Lung microvascular endothelial cell (primary cell): ENCODE measurements around the gene PHLPP2. TPM values are rescaled to one million over a fixed set of nuclear protein-coding genes. Genes with fewer than 3 reads are reported as not detected.
A peak's percentile ranks its signal among the peaks of the same experiment; 100 is the strongest.

Experiments
- DNase-seq, 2 donors: peaks; one replicate each; pipeline versions ENCODE4 v3.0.0 to v3.0.0-alpha.2; 2010; ENCODE audit warnings: low read depth in 2 of 2
- total RNA-seq: library from RNA; depleted of rRNA; stranded (reverse); fragments of >200 nt; gene quantifications from 2 replicates; pipeline ENCODE4 v1.2.1, GENCODE V29; 2014

Gene PHLPP2, protein sequence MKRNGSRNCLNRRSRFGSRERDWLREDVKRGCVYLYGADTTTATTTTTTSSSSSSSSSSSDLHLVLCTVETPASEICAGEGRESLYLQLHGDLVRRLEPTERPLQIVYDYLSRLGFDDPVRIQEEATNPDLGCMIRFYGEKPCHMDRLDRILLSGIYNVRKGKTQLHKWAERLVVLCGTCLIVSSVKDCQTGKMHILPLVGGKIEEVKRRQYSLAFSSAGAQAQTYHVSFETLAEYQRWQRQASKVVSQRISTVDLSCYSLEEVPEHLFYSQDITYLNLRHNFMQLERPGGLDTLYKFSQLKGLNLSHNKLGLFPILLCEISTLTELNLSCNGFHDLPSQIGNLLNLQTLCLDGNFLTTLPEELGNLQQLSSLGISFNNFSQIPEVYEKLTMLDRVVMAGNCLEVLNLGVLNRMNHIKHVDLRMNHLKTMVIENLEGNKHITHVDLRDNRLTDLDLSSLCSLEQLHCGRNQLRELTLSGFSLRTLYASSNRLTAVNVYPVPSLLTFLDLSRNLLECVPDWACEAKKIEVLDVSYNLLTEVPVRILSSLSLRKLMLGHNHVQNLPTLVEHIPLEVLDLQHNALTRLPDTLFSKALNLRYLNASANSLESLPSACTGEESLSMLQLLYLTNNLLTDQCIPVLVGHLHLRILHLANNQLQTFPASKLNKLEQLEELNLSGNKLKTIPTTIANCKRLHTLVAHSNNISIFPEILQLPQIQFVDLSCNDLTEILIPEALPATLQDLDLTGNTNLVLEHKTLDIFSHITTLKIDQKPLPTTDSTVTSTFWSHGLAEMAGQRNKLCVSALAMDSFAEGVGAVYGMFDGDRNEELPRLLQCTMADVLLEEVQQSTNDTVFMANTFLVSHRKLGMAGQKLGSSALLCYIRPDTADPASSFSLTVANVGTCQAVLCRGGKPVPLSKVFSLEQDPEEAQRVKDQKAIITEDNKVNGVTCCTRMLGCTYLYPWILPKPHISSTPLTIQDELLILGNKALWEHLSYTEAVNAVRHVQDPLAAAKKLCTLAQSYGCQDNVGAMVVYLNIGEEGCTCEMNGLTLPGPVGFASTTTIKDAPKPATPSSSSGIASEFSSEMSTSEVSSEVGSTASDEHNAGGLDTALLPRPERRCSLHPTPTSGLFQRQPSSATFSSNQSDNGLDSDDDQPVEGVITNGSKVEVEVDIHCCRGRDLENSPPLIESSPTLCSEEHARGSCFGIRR (N-terminal part only)
- total RNA-seq = 4.6 and 6.5 TPM in 2 replicates

DNA sequence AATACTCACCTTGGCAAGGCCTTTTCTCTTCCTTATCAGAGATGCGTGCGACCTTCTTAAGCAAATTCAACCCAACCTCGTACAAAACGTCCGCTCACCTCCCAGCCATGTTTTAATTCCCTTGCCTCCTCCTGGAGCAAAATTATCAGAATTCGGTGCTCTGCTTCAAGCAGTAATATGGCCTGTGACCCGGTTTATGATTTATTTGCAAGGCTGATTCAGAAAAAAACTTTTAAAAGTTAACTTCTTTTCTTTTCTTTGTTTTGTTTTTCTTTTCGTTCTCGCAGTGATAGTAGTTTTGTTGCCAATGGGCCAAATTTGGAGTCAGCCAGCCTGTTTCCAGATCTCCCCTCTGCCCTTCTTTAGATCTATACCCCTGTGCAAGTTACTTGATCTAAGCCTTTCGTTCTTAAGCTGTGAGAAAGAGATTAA is at the start of gene PHLPP2:
Gene PHLPP2, minus strand, starts transcription at position 382 of the 432 bp plus-strand sequence. CDS start 9,906 bp downstream, outside the sequence.
- peak in 1 of 2 donors; percentile 13 for DNase-seq

DNA sequence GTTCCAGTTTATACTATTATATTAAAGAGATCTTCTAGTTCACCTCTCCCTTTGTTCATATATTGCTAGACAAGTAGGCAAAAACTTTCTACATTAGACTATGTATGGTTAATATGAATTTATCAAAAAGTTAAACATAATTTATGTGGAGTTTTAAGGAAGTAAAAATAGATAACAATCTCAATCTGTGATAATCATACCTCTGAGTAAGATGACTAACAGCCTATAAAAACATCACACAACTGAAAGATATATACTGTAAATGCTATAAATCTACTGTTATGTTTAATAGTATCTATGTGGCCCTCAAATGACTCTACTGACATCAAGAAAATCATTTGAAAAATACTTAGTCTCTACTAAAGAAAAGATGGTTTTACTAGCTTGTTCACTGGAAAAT is 47.1 kb upstream of the PHLPP2 start:
- DNase-seq = no peak

- DNase-seq = no peak
Measured at GRCh38 chr16:71769222-71769621, 44.7 kb upstream of the PHLPP2 start.

GRCh38 chr16:71767060-71767900 is 42.8 kb upstream of the PHLPP2 start:
- DNase-seq = no peak

- DNase-seq = peak in 1 of 2 donors; percentile 53
Measured at GRCh38 chr16:71762186-71762585, 37.7 kb upstream of the PHLPP2 start.

DNA sequence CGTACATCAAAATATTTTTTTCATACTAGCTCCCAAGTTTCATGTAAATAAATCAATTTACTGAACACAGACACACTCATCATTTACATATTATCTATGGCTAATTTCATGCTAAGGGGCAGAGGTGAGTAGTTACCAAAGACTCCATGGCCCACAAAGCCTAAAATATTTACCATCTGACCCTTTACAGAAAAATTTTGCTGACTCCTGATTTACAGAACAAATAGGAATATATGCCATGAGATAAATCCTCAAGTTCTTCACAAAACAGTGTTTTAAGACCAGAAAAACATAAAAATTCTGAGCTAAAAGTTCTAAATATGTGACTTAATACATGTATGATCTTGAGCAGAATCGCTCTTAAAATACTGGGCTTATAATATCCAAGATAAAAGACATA is 36.6 kb upstream of the PHLPP2 start:
- no peak for DNase-seq

- DNase-seq = no peak
Measured at GRCh38 chr16:71758293-71758760, 33.8 kb upstream of the PHLPP2 start.

DNA sequence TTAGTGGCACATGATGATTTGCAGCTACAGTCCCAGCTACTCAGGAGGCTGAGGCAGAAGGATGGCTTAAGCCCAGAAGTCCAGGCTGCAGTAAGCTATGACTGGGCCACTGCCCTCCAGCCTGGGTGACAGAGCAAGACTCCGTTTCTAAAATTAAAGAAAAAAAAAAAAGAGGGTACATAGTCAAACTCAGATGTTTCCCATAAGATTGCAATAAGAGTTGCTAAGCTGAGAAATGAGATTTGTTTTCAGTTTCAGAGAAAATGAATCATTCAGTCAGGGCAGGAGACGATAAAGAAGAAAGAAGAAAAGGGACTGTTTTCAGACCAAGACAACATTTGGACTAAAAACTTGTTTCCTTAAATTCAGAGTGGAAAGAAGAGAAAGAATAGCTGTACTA is 30.2 kb upstream of the PHLPP2 start:
- no peak for DNase-seq

- DNase-seq = no peak
Measured at GRCh38 chr16:71754108-71754507, 29.6 kb upstream of the PHLPP2 start.

DNA sequence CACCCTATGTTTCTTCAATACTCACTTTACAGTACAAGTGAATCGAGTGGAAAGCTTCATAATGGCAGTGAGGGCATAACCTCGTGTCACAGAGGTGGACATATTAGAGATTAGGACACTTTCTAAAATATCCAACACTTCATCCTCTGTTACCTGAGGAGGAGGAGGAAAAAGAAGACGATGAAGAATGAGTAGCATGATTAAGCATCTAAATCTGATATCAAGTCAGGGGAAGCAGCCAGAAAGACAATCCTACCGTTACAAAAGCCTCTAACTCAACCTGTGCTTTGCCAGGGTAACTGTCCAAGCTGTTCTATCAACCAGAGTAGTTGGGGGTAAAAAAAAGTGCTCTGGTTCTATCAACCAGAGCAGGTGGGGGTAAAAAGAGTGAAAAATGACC is 23.7 kb upstream of the PHLPP2 start:
- DNase-seq = no peak

GRCh38 chr16:71746442-71747046 is 22.0 kb upstream of the PHLPP2 start:
- DNase-seq = peak; percentile 50 to 65

GRCh38 chr16:71738855-71739254 is 14.4 kb upstream of the PHLPP2 start:
- DNase-seq = no peak

- DNase-seq = no peak
Measured at GRCh38 chr16:71737501-71737900, 13.0 kb upstream of the PHLPP2 start.

- DNase-seq = no peak
Measured at GRCh38 chr16:71734511-71734910, 10.0 kb upstream of the PHLPP2 start.

DNA sequence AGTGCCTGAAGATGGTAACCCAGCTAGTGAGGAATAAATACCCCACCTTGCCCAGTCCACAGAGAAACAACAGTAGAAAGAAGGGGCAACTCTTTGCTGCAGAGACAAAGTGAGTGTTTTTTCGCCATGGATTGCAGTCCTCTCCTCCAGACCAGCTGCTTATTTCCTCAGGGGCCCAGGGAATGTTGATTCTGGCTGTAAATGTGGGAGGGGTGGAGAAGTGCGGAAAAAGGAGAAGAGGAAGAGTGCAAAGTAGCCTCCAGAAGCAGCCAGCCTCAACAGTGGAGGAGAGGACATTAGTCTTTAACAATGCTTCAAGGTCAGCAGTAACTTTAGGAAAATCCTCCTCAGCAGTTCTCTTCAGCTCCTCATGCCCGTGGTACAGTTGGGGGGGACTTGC is 8.1 kb upstream of the PHLPP2 start:
- no peak for DNase-seq

DNA sequence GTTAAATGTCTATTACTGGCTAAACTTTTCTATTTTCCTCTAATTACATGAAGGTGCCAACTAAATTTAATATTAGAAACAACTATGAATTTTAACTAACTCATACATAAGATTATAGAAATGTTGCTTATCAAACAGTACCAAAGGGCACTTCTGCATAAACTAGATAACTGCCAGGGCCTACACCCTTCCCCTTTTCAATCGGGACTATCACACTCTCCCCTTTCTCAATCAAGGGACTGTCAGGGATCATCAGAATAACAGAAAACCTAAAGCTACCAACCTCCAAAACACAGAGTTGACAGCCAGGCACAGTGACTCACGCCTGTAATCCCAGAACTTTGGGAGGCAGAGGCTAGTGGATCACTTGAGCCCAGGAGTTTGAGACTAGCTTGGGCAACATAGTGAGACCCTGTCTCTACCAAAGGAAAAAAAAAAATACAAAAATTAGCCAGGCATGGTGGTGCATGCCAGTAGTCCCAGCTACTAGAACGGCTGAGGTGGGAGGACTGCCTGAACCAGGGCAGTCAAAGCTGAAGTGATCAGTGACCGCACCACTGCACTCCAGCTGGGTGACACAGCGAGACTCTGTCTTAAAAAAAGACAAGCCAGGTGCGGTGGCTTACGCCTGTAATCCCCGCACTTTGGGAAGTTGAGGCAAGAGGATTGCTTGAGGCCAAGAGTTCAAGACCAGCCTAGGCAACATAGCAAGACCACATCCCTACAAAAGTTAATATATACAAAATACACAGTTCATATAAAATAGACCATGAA is 3.2 kb upstream of the PHLPP2 start:
- DNase-seq = no peak

GRCh38 chr16:71726476-71727315 is 2.2 kb upstream of the PHLPP2 start:
- no peak for DNase-seq

GRCh38 chr16:71723537-71724319 is 773 bp downstream of the PHLPP2 start:
- DNase-seq = peak; percentile 74 to 83
